ENCODE measurements around the gene SERPINB1.
A peak's percentile ranks its signal among the peaks of the same experiment; 100 is the strongest.
"Not testable (repeated sequence)": the region's sequence is repeated elsewhere in the genome, so short reads cannot be mapped to it uniquely, and the experiment has no call there.

The SERPINB1 gene

GRCh38 chr6:2841264-2842138, at the start of gene SERPINB1:
TSS of gene SERPINB1 (minus strand) at chr6:2841863. CDS start at chr6:2840586, 1,277 bp downstream.
- DNase-seq = peak; percentile 96

DNA sequence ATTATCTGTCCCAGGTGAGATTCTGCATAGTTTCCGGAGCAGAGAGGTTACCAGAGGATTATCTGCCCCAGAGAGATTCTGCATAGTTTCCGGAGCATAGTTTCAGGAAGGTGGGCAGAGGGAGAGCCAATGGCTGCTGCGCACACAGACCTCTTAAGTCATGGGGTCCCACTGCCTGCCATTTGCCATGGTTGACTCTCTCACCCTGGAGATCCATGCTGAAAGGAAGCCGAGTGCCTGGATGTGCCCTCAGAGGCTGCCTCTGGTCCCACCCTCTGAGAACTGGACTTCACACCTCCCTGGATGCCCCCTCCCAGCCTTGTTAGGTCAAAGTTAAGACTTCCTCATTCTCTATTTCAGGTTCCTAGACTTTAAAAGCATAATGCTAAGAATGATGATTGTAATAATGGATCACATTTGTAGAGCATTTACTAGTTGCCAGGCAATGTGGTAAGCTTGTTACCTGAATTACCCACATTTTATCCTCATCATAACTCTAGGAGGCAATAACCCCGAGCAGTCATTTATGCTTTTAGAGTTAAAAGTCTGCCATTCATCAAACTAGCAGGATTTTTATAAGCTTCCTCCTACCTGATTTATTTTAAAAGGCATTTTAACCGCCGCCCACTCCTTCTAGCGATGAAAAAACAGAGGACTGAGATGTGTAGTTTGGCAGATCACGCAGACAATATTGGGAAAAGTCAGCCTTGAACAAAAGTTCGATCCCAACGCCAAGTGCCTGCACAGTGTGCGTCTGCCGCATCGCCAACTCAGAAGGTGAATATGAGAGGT, 49.5 kb upstream of the SERPINB1 start:
- no peak for DNase-seq

DNA sequence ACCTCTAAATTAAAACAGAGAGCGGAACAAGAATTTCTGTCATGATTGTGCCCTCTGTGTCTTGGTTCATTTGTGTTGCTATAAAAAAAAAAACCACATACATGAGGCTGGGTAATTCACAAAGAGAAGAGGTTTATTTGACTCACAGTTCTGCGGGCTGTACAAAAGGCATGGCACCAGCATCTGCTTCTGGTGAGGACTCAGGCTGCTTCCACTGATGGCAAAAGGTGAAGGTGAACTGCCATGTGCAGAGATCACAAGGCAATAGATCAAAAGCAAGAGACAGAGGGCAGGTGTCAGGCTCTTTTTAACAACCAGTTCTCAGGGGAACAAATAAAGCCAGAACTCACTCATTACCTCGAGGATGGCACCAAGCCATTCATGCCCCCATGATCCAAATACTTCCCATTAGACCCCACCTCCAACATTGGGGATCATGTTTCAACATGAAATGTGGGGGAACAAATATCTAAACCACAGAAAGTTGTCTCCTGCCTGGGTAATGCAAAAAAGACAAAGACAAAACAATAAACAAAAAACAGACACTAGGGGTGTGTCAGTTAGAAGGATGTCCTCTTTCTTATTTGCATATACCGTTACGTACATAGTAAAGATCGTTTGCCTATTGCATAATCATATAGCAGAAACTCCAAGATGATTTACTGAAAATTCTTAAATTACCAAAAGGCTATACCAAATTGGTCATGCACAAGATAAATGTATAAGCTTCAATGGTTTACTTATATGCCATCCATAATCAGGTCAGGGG, 44.5 kb upstream of the SERPINB1 start:
- DNase-seq = no peak

DNA sequence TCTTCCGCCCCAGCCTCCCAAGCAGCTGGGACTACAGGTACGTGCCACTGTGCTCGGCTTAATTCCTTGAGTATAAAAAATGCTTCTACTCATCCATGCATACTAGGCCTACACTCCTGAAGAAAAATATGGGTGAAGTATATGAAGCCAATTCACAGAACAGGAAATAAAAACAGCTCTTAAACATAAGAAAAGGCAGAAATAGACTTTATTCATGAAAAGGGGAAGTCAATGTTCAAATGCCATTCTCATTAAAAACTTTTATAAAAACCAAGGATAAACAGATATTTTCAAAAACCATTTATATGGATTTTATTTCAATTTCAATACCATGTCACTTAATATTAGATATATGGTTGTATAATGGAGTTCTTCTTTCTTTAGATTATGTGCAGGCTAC, 43.1 kb upstream of the SERPINB1 start:
- no peak for DNase-seq

- no peak for DNase-seq
Measured at GRCh38 chr6:2883673-2884072, 42.0 kb upstream of the SERPINB1 start.

DNA sequence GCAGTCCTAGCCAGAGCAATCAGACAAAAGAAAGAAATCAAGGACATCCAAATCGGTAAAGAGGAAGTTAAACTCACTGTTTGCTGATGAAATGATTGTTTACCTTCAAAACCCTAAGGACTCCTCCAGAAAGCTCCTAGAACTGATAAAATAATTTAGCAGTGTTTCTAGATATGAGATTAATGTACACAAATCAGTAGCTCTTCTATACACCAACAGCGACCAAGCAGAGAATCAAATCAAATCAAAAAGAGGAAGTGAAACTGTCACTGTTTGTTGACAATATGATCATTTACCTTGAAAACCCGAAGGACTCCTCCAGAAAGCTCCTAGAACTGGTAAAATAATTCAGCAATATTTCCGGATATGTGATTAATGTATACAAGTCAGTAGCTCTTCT, 39.8 kb upstream of the SERPINB1 start:
- DNase-seq = no peak

DNA sequence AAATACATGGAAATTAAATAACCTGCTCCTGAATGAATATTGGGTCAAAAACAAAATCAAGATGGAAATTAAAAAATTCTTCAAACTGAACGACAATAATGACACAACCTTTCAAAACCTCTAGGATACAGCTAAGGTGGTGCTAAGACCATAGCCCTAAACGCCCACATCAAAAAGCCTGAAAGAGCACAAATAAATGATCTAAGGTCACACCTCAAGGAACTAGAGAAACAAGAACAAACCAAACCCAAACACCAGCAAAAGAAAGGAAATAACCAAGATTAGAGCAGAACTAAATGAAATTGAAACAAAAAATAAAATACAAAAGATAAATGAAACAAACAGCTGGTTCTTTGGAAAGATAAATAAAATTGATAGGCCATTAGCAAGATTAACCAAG, 38.5 kb upstream of the SERPINB1 start:
- DNase-seq = not testable (repeated sequence)

DNA sequence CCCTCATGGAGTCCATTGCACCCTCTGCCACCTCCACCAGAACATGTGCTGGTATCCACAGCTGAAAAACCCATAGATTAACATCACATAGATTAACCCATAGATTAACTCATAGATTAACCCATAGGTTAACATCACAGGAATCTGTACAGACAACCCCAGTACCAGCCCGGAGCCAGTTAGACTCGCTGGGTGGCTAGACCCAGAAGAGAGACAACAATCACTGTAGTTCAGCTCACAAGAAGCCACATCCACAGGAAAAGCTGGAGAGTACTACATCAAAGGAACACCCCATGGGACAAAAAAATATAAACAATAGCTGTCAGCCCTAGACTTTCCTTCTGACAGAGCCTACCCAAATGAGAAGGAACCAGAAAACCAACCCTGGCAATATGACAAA, 36.3 kb upstream of the SERPINB1 start:
- no peak for DNase-seq

- DNase-seq = no peak
Measured at GRCh38 chr6:2877057-2877882, 35.6 kb upstream of the SERPINB1 start.

DNA sequence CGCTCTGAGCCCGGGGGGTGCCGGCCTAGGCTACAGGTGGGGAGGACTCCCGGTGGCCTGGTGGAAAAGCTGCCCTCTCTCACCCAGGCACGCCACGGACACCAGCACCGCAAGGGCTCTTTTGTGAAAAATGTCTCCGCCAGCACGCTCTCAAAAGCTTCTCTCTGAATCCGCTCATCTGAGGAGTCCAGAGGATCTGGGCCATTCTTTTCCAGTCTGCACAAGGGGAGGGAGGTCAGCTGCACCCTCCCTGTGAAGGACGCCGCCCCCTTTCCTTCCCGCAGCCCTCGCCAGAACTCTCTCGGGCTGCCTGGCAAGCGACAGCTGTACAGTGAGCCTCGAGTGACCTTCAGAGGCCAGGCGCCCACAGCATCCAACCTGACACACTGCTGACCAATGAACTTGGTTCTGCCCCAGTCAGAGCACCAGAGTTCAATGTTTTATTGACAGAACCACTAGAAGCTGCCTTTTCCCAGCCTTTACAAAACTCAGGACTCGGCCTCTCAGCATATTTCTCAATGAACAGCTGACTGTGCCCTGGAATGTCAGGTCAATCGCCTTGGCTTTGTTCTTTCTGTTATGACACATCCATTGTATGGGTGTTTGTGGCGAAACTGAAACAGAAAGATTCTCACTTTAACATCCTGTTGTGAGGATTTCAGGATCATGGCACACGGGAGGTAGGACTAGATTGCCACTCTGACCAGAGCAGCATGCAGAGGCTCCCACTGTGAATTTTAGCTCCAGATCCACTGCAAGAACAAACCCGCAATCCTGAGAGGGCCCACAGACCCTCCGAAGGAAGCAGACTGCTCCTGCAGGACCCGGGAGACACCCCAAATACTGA, 34.8 kb upstream of the SERPINB1 start:
- no peak for DNase-seq

DNA sequence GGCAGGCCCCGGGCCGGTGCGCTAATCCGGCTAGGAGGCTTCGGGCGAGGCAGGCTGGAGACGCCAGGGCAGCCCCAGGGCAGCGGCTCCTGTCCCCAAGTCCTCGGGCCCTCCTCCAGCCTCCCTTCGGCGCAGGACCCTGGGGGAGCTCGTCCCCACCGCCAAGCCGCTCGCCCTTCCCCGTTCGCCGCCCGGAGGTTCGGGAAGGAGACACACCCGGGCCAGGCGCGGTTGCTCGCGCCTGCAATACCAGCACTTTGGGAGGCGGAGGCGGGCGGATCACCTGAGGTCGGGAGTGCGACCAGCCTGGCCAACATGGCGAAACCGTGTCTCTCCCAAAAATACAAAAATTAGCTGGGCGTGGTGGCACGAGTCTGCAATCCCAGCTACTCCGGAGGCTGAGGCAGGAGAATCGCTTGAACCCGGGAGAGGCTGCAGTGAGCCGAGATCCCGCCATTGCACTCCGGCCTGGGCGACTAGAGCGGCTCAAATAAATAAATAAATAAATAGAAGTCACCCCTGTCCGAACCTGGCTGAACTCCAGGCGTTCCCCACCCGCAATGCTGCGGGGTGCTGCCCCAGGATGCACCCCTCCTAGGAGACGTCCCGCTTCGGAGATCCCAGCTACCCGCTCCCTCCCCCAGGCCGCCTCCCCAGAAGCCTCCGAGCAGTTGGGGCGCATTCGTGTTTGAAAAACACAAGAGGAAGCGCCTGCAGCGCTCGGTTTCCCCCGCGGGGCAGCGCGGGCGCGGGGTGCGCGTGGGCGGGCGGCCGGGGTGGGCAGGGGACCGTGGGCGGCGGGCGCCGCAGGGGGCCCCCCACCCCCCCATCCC, 33.9 kb upstream of the SERPINB1 start:
- DNase-seq = no peak

GRCh38 chr6:2873643-2874042, 32.0 kb upstream of the SERPINB1 start:
- DNase-seq = no peak

GRCh38 chr6:2872423-2873358, 31.0 kb upstream of the SERPINB1 start:
- no peak for DNase-seq

DNA sequence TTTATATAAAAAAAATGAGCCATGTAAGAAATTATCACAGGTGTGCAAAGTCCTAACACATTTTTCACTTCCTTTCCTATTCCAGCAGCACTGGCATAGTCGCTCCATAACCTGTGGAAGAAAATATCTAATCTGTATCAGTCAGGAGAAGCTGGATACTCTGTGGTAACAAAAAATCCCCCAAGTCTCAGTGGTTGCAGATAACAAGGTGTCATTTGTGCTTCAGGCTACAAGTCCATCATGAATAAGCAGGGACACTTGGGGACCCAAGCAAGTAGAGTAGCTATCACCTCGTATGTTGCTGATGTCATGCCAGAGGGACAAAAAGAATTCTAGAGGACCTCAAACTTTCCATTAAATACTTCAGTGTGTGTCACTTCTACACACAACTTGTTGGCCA, 30.3 kb upstream of the SERPINB1 start:
- DNase-seq = no peak

- DNase-seq = no peak
Measured at GRCh38 chr6:2871102-2871501, 29.4 kb upstream of the SERPINB1 start.

DNA sequence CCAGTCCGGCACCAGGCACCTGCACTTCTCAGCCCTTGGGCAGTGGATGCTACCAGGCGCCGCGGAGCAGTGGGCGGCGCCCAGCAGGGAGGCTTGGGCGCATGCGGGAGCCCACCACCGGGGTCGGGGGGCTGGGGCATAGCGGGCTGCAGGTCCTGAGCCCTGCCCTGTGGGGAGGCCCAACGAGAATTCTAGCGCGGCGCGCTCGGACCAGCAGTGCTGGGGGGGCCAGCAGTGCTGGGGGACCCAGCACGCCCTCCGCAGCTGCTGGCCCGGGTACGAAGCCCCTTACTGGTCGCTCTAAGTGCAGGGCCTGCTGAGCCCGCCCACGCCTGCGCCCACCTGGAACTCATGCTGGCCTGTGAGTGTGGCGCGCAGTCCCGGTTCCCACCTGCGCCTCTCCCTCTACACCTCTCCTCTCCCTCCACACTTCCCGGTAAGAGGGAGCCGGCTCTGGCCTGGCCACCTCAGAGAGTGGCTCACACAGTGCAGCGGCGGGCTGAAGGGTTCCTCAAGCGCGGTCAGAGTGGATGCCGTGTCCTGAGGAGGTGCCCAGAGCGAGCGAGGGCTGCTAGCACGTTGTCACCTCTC, 28.5 kb upstream of the SERPINB1 start:
- DNase-seq = no peak

DNA sequence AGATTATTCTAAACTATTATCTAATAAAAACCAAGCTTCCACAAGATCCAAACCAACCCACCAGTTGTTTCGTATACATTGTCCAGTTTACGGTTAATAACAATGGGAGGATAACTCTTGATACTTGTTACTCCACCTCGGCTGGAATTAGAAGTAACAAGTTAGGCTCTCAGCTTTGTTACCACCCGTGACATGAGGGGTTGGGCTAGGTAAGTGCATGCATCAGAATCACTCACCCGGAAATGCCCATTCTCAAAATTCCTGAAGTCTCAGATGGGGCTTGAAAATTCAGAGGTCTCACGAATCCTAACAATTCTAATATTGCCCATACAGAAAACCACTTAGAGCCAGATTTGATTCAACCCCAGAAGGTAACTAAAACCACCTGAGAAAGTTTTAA, 27.0 kb upstream of the SERPINB1 start:
- DNase-seq = no peak

DNA sequence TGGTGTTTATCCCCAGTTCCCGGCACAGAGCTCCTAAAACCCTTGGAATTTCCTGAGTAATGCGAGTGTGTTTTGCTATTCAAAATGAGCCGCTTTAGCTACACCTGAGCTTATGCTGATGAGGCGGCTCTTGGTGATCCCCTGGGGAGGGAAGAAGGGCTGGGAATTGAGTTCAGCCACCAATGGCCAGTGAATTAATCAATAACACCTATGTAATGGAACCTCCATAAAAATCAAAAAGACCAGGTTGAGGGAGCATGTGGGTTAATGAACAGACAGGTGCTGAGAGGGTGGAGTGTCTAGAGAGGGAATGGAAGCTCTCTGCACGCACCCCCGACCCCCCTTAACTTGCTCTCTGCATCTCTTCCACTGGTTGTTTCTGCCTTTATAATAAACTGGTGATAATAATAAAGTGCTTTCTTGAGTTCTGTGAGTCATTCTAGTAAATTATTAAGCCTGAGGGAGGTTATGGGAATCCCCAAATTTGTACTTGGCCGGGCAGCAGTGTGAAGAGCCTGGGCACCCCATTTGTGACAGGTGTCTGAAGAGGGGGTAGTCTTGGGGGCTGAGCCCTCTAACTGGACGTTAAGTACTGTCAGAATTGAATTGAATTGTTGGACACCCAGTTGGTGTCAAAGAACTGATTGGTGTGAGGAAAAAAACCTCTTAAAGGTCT, 24.6 kb upstream of the SERPINB1 start:
- DNase-seq = no peak

Measured in NCI-H2029 (cell line).